Measurements from ENCODE around the gene GALR3. TPM values are rescaled to one million over a fixed set of nuclear protein-coding genes. Genes with fewer than 3 reads are reported as not detected.

GALR3 gene
- total RNA-seq, 1 experiment from 2014 or later: not detected

DNA sequence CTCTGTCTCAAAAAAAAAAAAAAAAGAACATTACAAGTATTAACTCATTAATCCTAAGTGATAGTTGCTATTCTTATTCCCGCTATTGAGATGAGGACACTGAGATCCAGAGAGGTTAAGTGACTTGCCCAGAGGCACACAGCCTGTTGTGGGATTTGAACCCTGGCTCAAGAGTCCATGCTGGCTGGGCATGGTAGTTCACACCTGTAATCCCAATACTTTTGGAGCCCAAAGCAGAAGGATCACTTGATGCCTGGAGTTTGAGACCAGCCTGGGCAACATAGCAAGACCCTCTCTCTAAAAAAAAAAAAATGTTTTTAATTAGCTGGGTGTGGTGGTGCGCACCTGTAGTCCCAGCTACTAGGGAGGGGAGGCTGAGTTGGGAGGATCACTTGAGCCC, 11.3 kb upstream of the GALR3 start:
- H3K27me3 ChIP-seq: no peaks in the 10 kb centered on the region
- no peak overlapping the region for H3K4me3 ChIP-seq
- no peaks in the 10 kb centered on the region for H3K36me3 ChIP-seq
- DNase-seq: no peak
- no peaks in the 10 kb centered on the region for H3K9me3 ChIP-seq

- Histone ChIP-seq H3K4me3 (no peak overlapping the region), H3K9me3 (no peaks in the 10 kb centered on the region), H3K27me3 (no peaks in the 10 kb centered on the region), H3K36me3 (no peaks in the 10 kb centered on the region)
- no peak for DNase-seq
Observed at GRCh38 chr22:37812869-37813678, 10.1 kb upstream of the GALR3 start.

- Histone ChIP-seq H3K27me3 (no peaks in the 10 kb centered on the region), H3K9me3 (no peaks in the 10 kb centered on the region), H3K4me3 (no peak overlapping the region), H3K36me3 (no peaks in the 10 kb centered on the region)
- no peak for DNase-seq
Observed at GRCh38 chr22:37815593-37815992, 7.6 kb upstream of the GALR3 start.

DNA sequence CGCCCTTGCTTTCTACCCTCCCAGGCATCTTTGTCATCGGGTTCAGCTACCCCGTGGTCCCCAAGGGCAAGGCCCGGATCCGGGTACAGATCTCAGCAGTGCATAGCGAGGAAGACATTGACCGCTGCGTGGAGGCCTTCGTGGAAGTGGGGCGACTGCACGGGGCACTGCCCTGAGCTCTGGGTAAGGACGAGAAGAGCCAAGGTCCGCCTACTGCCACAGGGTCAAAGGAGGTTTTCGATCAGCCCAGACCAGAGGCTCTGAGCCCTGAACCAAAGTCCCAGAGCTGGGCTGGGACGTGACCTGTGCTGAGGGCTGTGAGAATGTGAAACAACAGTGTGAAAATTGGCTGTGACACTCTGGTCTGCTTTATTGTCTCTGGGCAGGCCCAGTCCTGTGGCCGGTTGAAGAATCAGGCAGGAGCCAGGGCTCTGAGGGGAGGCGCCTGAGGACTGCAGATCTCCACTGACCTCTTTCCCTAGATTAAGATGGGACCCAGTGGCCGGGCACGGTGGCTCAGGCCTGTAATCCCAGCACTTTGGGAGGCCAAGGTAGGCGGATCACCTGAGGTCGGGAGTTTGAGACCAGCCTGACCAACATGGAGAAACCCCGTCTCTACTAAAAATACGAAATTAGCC, 6.5 kb upstream of the GALR3 start:
- no peaks in the 10 kb centered on the region for H3K36me3 ChIP-seq
- no peak overlapping the region for H3K4me3 ChIP-seq
- H3K27me3 ChIP-seq: no peaks in the 10 kb centered on the region
- no peak for DNase-seq
- H3K9me3 ChIP-seq: no peaks in the 10 kb centered on the region

DNA sequence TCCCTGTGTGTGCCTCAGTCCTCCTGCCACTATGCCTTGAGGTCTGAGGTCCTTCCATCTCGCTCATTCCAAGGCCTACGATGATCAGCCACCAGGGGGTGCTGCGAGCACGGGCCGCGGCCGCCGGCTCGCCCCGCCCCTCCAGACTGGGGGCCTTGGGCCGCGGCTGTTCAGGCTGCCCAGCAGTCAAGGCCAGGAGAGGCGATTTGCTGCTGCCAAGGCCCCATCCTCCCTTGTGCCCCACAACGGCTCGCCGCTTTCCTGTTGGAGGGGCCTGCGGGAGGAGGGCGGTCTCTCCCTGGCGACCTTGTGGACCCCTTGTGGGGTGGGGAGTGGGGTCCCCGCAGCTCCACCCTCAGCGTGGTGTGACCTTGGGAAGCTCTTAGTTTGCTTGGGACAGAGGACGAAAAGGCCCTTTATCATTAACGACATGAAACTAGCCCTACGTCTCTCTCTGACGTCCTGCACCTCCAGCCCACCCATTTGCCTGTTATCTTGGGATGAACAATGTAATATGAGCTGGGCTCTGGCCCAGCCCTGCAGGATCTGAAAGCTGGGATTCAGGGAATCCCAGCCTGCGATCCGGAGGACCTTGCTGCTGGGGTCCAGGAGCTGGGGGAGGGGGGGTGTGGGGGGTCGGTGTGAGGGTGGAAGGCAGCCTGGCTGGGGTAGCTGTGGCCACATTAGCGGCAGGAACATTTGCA, 5.3 kb upstream of the GALR3 start:
- Histone ChIP-seq H3K9me3 (no peaks in the 10 kb centered on the region), H3K36me3 (no peaks in the 10 kb centered on the region), H3K27me3 (no peaks in the 10 kb centered on the region), H3K4me3 (no peak overlapping the region)
- peak; percentile 70 for DNase-seq

- no peaks in the 10 kb centered on the region for H3K9me3 ChIP-seq
- no peaks in the 10 kb centered on the region for H3K27me3 ChIP-seq
- no peak overlapping the region for H3K4me3 ChIP-seq
- H3K36me3 ChIP-seq: no peaks in the 10 kb centered on the region
- DNase-seq: no peak
Observed at GRCh38 chr22:37818409-37819104, 4.6 kb upstream of the GALR3 start.

DNA sequence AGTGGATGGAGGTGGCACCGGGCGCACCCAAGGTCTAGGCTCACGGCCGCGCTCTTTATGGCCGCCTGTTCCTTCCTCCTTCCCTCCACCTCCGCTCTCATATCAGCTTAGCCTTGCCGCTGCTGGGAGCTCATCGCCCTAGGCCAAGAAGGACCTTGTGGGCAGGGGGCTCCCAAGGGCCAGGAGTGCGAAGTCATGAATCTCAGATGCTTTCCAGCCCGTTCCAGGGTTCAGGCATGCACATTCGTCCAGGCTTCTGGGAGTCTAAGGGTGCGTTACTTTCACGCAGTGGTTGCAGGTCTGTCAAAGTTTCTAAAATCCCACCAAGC, 4.1 kb upstream of the GALR3 start:
- no peaks in the 10 kb centered on the region for H3K27me3 ChIP-seq
- H3K4me3 ChIP-seq: no peak overlapping the region
- H3K9me3 ChIP-seq: no peaks in the 10 kb centered on the region
- DNase-seq: no peak
- H3K36me3 ChIP-seq: no peaks in the 10 kb centered on the region

DNA sequence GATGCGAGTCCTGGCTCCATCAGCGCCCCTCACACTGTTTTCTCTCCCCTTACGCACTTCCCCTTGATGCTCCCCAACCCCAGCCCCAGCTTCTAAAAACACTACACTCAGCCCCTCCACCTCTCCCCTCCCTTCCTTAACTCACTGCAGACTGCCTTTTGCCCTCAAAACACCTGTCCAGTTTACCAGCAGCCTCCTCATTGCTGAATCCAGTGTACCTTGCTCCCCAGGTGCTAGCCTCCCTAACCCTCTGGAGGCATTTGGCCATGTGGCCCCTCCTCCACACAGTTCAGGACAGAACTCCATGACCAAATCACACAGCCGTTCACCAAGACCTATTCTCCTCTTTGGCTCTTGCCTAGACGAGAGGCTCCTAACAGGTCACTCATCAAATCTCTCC, 2.8 kb upstream of the GALR3 start:
- Histone ChIP-seq H3K4me3 (no peak overlapping the region), H3K36me3 (no peaks in the 10 kb centered on the region), H3K27me3 (no peaks in the 10 kb centered on the region), H3K9me3 (no peaks in the 10 kb centered on the region)
- DNase-seq: no peak

- Histone ChIP-seq H3K36me3 (no peaks in the 10 kb centered on the region), H3K4me3 (no peak overlapping the region), H3K9me3 (no peaks in the 10 kb centered on the region), H3K27me3 (no peaks in the 10 kb centered on the region)
- DNase-seq: no peak
Observed at GRCh38 chr22:37822079-37822833, 926 bp upstream of the GALR3 start.

- Histone ChIP-seq H3K4me3 (no peak overlapping the region), H3K27me3 (no peaks in the 10 kb centered on the region), H3K9me3 (no peaks in the 10 kb centered on the region), H3K36me3 (peaks cover 4% of the 10 kb centered on the region)
- no peak for DNase-seq
Observed at GRCh38 chr22:37824674-37825641, 1.8 kb downstream of the GALR3 start.

GRCh38 chr22:37827056-37827455, 3.9 kb downstream of the GALR3 start:
- DNase-seq: no peak
- no peaks in the 10 kb centered on the region for H3K27me3 ChIP-seq
- peaks cover 15% of the 10 kb centered on the region for H3K36me3 ChIP-seq
- H3K9me3 ChIP-seq: no peaks in the 10 kb centered on the region
- no peak overlapping the region for H3K4me3 ChIP-seq

DNA sequence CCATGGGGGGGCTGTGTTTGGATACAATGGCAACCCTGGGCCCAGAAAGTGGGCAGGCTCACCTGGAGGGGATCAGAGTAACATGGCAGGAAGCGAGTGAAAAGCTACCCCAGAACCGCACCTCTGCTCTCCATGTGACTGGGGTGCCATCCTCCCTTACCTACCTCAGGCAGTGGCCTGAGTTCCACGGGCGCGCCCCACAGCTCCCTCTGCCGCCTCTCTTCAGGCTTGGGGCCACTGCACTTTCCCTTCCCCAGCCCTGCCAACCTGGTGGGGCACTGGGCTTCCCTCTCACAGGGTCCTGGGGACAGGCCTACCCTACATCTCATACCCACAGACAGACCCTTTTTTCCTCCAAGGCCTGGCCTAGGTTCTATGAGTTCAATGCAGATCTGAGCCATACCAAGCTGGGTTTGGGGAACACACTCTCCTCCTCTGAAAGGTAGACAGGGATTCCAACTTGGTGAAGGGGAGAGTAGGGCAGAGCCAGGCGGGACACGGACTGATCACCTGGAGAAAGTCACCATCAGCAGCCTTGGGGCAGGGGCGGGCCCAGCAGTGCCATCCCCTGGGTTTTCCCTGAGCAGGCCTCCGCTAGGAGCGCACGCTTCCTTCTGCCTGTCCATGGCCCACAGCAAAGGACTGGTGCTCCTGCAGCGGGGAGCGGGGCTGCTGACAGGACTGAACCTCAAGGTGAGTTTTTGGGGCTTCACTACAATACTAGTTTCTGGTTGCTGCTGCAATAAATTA, 7.1 kb downstream of the GALR3 start:
- H3K36me3 ChIP-seq: peaks cover 39% of the 10 kb centered on the region
- H3K9me3 ChIP-seq: no peaks in the 10 kb centered on the region
- no peaks in the 10 kb centered on the region for H3K27me3 ChIP-seq
- no peak for DNase-seq
- H3K4me3 ChIP-seq: no peak overlapping the region

GRCh38 chr22:37831472-37831871, 8.3 kb downstream of the GALR3 start:
- Histone ChIP-seq H3K27me3 (no peaks in the 10 kb centered on the region), H3K4me3 (no peak overlapping the region), H3K9me3 (no peaks in the 10 kb centered on the region), H3K36me3 (peaks cover 41% of the 10 kb centered on the region)
- no peak for DNase-seq

DNA sequence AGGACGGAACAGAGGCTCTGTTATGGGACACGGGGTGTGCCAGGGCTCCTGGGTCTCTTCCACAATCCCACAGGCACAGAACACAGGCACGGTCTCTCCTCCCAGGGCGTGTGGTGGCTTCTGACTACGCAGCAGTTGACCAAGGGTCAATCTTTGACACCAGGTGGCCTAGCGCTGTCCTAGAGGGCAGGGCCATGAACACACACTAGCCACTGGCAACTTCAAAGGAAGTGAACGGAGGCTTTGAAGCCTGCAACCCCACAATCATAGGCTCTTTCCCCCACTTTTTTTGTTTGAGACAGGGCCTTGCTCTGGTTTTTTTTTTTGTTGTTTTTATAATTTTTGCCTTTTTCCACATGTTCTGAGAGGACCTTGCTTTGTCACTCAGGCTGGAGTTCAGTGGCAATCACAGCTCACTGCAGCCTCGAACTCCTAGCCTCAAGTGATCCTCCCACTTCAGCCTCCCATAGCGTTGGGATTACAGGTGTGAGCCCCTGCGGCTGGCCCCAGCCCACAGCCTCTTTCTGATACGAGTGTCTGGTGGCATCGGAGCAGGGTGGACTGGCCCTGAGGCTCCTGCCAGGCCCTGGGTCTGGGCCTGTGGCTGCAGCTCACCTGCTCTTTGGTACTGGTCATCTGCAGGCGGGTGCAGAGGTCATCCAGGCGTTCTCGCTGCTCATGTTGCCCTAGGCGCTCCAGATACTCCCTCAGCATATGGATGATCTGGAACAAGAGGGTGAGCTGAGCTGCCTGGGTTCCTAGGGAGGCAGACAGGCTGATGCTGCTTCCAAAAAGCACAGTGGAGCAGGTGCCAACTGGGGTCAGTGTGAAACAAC, 9.1 kb downstream of the GALR3 start:
- Histone ChIP-seq H3K9me3 (no peaks in the 10 kb centered on the region), H3K36me3 (peaks cover 43% of the 10 kb centered on the region), H3K4me3 (no peak overlapping the region), H3K27me3 (no peaks in the 10 kb centered on the region)
- no peak for DNase-seq
